CD4-positive, alpha-beta T cell treated with Interferon alpha-2 for 1 hour (primary cell): ENCODE measurements around the gene ASXL2.

Source experiments
- DNase-seq, 2 donors: peaks; one replicate each; pipeline ENCODE4 v3.0.0-alpha.2; 2020 to 2022

Gene ASXL2

GRCh38 chr2:25797620-25798488 is 80.4 kb downstream of the ASXL2 start:
- DNase-seq = no peak

DNA sequence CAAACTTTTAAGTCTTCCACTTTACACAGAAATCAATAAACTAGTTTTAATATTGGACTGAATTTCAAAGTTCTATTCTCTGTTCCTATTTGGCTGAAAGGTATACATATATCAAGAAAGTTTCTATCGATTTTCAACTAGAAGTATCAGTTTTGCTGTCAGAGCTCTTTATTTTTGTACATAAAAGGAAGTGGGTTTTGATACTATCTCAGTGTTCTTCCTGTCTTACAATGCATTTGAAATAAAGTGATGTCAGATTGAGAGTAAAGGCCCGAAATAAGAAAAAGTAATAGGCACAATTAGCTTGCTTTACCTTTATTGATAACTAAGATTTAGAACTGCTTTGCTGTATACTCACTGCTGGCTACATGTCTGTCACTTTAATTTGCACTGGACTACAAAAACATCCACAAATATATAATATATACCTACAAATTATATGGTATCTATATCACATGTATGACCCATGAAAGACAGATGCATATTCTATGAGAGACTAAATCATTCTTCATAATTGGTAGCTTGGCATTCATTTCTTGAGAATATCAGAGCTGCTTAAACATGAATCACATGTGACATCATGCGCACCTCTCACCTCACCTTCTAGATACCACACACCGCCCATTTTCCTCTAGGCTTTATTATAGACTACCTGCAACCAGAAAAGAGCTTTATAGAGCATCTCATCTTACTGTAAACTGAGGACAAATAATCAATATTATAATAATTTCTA is 83.6 kb downstream of the ASXL2 start:
- DNase-seq = peak in 1 of 2 donors; percentile 64

DNA sequence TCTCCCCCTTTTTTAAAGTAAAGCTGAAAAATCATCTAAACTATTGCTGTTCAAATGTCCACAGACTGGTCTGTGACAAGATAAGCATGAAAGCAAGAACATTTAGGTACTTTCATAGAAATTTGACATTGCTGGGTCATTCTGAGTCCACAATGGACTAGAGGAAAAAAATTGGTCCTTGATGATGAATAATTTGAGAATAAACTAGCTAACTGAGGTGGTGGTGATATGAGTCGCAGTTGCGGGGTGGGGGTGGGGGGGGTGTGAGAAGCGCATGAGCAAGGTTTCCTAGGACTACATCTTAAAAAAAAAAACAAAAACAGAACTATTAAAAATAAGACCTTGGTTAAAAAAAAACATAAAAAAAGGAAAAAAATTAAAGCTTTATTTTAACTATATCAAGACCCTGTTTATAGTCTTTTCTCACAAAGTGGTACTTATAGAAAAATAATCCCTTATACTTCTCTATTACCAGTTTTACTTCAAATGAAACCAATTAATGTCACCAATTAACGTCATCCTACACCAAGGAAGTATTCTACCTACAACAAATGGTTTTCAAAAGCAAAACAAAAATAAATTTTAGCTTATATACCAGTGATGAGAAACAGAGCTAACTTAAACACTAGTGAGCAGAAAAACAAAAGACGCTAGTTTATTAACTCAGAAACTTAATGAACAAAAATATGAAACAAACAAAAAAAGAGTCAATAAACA is 88.1 kb downstream of the ASXL2 start:
- peak in 1 of 2 donors; percentile 28 for DNase-seq

DNA sequence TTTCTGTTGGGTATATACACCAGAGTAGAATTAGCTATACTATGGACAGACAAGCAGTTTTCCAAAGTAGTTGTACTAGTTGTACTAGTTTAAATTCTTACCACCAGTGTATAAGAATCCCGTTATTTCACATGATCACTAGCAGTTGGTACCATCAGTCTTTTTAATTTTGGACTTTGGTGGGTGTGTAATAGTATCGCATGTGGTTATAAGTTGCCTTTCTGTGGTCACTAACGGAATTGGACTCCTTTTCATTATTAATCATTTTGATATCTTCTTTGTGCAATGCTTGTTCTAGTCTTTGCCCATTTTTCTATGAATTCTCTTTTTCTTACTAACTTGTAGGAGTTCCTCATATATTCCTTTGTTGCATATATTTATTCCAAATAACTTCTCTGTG is 89.8 kb downstream of the ASXL2 start:
- DNase-seq = no peak

DNA sequence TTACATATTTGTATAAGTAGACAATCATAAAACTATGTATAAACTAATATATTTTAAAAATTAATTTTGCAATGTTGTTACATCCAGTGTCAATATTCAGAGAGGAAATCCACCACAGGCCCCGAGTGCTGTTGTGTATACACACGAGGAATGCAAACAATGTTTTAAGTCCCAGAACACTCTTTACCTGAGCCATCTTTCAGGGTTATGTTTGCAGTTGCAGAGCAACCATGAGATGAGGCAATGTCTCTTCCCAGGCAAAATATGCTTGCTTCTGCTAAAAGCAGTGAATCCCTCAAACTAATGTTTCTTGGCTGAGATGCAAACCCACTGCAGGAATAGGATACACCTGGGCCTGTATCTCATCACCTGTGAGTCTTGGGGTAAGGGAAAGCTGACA is 91.3 kb downstream of the ASXL2 start:
- no peak for DNase-seq

DNA sequence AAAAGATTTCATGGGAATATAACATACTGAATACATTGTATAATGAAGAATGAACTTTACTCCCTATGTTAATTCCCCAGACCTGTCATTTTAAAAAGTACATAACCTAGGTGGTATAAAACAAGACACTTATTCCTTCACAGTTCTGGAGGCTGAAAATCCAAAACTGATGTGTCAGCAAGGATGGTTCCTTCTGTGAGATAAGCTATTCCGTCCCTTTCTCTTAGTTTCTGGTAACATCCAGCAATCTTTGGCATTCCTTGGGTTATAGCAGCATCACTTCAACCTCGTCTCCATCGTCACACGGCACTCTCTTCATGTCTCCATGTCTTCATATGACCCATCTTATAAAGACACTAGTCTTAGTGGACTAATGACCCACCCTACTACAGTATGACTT is 93.9 kb downstream of the ASXL2 start:
- DNase-seq = no peak

- no peak for DNase-seq
Observed at GRCh38 chr2:25777077-25777476, 101.2 kb downstream of the ASXL2 start.

DNA sequence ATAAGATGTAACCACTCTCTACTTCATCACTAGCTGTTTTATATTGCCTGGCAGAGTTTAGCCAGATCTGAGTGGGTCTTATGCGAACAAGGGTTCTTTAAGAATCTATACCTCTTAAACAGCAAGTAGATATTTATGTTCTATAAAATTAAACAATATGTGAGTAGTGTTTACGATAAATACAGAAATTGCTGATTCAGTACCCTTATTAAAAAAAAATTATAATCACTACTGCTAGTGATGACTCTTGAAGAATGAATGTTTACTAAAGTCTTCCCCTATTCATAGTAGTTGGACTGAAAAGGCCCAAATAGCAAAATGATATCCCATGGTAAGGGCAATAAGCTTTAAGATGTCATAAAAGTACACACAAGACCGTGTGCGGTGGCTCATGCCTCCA is 106.2 kb downstream of the ASXL2 start:
- DNase-seq = no peak

DNA sequence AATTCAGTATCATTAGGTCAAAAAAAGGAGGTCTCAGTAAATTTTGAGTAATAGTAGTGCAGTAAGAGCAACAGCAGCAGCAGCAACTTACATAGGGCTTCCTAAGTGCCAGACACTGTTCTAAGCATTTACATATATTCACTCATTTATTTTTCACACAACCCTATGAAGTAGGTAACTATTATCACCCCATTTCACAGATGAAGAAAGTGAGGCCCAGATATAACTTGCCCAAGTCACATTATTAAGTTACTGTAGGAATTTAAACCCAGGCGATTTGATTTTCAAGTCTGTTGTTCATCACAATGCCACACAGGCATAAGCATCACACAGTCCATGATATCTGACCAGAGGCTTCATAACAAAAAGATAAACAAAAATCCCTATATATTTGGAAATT is 114.7 kb downstream of the ASXL2 start:
- DNase-seq = no peak

DNA sequence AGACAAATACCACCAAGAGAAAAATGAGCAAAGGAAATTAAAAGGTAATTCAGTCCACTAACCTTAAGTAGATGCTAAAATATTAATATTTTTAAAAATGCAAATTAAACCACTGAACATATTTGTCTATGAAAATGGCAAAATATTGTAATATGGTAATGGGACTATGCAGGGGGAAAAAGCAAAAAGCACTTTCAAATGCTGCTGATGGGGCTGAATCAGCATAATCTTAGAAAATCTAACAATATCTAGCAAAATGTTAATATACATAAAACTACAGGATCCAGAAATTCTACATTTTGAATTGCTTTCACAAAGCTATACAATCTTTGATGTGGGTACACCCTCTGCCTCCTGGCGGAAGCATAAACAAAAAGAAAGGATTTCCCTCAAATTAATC is 118.0 kb downstream of the ASXL2 start:
- no peak for DNase-seq

DNA sequence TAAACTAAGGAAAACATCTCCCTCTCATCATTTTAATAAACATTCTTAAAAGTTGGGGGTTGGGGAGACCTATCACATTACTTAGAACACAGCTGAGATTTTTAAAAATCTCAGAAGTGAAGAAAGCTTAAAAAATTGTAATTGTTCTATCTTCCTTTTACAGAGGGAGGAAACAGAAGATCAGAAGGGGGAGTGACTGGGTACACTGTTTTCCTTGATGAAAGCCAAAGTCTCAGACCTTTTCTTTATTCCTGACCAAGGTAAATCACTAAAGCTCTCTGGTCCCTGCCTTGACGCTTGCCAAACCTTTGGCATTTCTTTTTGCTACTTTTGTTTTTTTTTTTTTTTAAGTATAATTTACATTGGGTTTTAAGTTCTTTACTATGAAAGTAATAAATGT is 119.9 kb downstream of the ASXL2 start:
- no peak for DNase-seq

DNA sequence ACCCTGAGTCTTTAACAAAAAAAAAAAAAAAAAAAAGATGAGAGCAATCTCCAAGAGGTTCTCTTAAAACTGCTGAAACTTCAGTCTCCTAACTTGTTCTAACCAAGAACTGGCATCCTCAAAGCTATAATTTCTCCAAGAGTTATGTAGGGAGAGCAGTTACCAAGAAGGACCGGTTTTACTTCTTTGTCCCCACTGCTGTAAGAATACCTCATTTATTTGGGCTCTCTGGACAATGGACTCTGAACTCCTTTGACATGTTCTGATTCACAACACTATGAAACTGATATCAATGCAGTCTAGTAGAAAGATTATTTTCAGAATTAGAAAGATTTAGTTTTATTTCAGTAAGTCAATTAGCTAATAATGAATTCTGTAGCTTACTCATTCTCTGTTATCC is 120.4 kb downstream of the ASXL2 start:
- DNase-seq = no peak

GRCh38 chr2:25756536-25756935 is 121.8 kb downstream of the ASXL2 start:
- DNase-seq = no peak

DNA sequence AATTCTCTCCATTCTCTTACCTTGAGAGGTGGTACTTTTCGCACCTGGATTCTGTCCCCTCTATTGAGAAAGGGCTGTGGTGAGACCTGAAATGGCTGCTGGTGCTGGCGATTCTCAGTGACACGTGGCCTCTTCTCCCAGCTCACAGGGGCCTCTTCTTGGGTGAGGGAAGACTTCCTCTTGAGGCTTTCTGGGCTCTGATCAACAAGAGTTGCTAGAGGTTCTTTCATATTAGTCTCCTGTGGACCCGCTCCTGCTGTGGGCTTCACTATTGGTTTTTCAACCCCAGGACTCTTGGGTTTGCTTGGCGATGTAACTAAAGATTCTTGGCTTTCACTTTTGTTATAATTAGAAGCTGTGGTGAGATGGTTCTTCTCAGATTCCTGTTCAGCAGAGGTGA is 128.6 kb downstream of the ASXL2 start:
- DNase-seq = no peak

DNA sequence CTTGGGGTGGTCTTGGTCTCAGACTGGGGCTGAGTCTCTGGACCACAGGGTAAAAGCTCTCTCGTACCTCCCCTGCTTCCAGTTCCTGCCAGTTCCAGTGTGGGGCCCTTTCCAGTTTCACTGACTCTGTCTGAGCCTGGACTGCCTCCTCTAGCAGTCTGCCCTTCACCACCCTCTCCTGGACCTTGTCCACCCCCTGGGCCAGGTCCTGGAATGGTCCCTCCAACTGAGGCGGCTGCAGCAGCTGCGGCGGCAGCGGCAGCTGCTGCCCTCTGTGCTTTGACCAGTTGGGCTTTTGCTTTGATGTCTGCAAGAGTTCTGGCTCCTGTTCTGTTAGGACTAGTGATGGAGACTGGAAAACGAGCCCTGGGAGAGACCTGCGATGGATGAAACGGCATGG is 134.2 kb downstream of the ASXL2 start:
- DNase-seq = no peak

DNA sequence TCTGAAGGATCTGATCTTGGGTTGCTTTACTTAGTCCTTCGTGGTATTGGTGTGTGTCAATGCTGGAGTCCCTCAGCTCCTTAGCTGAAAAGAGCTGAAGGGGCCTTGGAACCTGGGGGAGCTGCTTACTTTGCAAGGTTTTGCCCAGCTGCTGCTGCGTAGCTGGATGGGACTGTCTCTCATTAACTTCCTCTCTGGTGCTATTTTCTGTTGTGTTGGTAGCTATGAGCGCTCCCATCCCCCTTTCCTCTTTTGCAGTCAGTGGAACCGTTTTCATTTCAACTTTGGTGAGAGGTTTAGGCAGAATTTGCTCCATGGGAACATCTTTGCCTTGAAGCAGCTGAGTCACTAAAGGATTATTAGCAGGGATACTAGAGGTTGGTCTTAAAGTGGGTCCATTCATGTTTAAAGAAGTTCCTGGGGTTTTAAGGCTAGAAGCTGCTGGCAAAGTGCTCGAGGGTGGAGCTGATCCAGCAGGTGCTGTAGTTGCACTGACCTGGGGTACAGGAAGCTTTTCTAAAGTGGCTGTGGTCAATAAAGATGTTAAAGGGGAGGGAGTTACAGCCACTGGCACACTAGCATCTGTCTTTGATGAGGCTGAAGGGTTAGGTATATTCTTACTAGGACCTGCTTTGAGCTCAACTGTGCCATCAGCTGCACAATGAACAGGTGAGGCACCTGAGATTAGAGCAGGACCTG is 135.0 kb downstream of the ASXL2 start:
- peak in 1 of 2 donors; percentile 20 for DNase-seq

DNA sequence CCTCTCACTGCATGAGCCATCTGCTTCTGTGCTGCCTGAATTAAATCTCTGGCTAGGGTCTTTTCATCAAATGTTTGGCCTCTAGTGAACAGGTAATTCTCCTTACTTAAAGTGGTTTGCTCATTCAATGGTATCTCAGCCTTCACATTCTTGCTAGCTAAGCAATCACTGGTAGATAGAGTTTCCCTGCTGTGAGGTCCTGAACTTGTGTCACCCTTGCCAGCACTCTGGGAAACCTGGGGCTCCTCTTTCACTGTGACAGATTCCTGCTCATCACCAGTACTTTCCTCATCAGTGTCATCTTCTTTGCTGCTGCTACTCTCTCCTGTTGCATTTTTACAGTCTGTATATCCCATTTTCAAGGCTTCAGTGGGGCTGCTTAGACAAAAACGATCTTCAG is 135.8 kb downstream of the ASXL2 start:
- DNase-seq = no peak

- no peak for DNase-seq
Observed at GRCh38 chr2:25740810-25741381, 137.4 kb downstream of the ASXL2 start.

- DNase-seq = no peak
Observed at GRCh38 chr2:25738383-25739343, 139.6 kb downstream of the ASXL2 start.

DNA sequence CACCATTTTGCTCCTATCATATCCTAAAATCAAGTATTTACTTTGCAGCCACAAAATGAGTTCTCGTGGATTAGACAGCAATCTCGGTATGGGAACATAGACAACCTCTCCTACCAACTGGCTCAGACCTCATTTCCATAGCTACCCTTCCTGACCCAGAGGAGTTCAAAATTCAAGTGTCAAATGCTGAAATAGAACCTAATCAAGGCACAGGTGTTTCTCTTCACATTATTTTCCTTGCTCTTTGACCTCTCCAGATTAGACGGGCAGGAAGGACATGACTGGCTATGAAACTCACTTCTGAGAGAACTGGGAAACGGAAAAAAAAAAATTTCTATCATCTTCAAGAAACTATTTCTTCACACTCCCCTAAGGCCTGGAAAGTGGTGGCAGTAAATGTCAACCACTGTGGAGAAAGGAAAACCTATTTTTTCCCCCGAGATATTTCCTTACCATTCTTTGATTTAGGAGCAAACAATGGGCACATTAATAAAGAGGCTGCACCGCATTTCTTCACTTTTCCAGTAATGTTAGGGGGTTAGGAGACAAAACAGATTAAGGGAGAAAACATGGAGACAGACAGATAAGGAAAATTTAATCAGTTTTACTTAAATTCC is 141.3 kb downstream of the ASXL2 start:
- no peak for DNase-seq

- DNase-seq = no peak
Observed at GRCh38 chr2:25735835-25736234, 142.5 kb downstream of the ASXL2 start.
